DMS153 treated with DMSO at 0.1 percent for 48 hours (cell line): ENCODE measurements around the gene NUDT3.
A peak's percentile ranks its signal among the peaks of the same experiment; 100 is the strongest.
"Not testable (repeated sequence)": the region's sequence is repeated elsewhere in the genome, so short reads cannot be mapped to it uniquely, and the experiment has no call there.

ENCODE experiments used
- DNase-seq: peaks from one replicate; lab custom pipeline; 2025; ENCODE audit not compliant: unreplicated experiment; lab: John Stamatoyannopoulos, UW

NUDT3 gene

DNA sequence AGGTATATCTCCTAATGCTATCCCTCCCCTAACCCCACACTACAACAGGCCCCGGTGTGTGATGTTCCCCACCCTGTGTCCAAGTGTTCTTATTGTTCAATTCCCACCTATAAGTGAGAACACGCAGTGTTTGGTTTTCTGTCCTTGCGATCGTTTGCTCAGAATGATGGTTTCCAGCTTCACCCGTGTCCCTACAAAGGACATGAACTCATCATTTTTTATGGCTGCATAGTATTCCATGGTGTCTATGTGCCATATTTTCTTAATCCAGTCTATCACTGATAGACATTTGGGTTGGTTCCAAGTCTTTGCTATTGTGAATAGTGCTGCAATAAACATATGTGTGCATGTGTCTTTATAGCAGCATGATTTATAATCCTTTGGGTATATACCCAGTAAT lies 20.6 kb downstream of the NUDT3 start:
- DNase-seq: not testable (repeated sequence)

DNA sequence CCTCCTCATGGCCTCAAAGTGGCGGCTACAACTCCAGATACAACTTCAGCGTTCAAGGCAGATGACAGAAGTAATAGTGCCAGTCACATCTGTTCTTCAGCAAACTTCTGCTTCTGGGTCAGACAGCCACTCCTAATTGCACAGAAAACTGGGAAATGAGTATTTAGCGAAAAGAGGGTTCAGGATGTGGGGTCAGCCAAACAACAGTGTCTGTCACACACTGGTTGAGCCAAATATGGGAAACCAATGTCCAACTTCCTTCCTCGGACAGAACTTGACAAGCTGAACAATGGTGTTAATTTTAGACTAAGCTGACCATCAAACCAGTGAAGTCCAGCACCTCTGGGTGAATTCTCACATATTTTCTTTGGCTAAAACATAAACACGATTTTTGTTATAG lies 22.1 kb downstream of the NUDT3 start:
- DNase-seq: no peak

DNA sequence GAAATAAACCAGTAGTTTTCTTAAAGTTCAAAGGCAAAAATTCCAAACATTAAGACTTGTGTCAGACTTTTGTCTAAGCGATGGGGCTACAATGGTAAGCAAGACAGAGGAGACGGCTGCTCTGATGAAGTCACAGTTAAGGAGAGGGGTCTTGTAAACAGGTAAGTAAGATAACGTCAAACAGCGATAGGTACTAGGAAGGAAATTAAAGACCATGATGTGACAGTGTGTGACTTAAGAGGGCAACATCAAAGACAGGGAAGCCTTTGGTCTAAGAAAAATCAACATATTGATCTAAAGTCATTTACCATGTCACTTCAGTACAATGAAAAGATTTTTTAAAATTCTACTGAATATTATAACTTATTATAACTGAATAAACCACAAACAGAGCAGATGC lies 23.1 kb downstream of the NUDT3 start:
- no peak for DNase-seq

DNA sequence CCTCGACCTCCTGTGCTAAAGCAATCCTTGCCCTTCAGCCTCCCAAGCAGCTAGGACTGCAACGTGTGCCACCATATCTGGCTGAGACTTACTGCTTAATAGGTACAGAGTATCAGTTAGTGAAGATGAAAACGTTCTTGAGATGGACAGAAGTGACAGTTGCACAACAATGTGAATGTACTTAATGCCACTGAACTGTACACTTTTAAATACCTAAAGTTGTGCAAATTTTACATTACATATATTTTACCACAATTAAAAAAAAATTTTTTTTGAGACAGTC lies 25.9 kb downstream of the NUDT3 start:
- no peak for DNase-seq

DNA sequence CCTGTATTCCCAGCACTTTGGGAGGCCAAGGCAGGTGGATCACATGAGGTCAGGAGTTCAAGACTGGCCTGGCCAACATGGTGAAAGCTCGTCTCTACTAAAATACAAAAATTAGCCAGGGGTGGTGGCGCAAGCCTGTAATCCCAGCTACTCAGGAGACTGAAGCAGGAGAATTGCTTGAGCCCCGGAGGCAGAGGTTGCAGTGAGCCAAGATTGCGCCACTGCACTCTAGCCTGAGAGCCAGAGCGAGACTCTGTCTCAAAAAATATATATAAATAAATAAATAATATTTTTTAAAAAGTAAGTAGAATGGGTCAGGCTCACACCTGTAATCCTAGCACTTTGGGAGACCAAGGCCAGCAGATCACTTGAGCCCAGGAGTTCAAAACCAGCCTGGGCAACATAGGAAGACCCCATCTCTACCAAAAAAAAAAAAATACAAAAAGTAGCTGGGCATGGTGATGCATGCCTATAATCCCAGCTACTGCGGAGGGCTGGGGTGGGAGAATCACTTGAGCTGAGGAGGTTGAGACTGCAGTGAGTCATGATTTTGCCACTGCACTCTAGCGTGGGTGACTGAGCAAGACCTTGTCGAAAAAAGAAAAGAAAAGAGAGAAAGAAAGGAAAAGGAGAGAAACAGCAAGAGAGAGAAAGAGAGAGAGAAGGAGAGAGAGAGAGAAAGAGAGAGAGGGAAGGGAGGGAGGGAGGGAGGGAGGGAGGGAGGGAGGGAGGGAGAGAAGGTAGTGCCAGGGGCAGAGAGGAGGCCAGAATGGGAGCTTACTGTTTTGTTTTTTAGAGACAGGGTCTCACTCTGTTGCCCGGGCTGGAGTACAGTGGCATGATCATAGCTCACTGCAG lies 26.5 kb downstream of the NUDT3 start:
- not testable (repeated sequence) for DNase-seq

DNA sequence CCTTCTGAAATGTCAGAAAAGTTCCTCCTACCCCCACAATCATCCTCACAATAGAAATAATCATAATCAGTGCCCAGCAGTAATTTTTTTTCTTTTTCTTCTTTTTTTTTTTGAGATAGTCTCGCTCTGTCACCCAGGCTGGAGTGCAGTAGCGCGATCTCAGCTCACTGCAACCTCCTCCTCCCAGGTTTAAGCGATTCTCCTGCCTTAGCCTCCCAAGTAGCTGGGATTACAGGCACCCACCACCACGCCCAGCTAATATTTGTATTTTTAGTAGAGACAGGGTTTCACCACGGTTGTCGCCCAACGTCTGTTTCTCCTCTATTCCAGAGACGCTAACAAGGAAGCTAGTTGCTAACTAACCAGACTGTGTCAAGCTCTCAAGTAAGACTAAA lies 28.8 kb downstream of the NUDT3 start:
- DNase-seq: not testable (repeated sequence)

DNA sequence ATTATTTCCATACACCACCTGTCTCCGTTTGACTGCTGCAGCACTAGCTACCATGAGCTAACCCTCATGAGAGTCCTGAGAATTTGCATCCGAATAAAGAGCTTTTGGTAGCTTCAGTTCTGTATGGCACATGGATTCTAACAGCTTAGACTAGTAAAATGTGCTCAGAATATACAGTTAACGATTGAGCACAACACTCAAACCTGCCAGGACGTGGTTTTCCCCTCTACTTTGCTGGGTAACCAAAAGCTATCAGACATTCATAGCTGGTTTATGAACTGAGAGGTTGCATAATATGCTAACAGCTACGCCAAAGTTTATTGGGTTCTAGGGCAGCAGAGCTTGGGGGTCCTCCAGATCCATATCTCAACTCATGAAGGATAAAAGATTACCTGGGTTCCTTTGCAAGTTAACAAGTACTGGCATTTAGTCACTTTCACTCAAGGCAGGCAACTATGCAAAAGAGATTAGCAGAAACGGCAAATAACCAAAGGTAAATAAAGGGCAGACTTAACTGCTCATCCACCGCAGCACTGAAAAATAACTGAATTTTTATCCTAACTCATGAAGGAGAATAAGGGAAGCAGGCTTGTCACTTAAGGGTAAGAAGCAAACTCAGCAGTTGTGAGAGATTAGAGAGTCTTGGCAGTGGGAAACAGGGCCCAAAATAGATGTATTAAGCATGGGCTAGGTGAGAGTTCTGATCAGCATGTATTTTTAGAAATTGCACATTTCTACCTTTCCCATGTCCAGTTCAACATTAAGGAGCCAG lies 29.4 kb downstream of the NUDT3 start:
- DNase-seq: no peak

DNA sequence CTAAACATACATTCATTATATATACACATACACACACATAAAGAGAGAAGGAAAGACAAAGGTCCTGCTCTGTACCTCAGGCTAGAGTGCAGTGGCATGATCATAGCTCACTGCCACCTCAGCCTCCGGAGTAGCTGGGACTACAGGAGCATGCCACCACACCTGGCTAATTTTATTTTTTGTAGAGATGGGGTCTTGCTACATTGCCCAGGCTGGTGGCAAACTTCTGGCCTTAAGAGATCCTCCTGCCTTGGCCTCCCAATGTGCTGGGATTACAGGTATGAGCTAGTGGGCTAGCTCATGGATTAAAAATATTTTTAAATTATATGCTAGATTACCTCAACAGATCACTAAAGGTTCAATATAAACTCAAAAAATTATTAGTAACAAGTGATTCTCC lies 30.3 kb downstream of the NUDT3 start:
- DNase-seq: no peak

DNA sequence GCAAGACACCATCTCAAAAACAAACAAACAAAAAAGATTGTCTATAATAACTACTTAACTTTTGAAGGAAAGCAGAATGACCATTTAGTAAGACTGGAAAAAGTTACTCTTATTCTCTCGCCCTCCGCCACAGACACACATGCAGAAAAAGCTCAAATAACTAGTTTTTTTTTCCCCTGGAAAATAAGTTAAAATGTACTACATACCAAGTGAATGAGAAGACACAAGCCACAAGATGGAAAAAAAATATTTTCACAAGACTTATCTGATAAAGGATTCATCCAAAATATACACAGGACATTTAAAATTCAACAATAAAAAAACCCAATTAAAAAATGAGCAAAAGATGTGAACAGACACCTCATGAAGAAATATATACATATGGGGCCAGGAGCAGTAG lies 31.9 kb downstream of the NUDT3 start:
- no peak for DNase-seq

DNA sequence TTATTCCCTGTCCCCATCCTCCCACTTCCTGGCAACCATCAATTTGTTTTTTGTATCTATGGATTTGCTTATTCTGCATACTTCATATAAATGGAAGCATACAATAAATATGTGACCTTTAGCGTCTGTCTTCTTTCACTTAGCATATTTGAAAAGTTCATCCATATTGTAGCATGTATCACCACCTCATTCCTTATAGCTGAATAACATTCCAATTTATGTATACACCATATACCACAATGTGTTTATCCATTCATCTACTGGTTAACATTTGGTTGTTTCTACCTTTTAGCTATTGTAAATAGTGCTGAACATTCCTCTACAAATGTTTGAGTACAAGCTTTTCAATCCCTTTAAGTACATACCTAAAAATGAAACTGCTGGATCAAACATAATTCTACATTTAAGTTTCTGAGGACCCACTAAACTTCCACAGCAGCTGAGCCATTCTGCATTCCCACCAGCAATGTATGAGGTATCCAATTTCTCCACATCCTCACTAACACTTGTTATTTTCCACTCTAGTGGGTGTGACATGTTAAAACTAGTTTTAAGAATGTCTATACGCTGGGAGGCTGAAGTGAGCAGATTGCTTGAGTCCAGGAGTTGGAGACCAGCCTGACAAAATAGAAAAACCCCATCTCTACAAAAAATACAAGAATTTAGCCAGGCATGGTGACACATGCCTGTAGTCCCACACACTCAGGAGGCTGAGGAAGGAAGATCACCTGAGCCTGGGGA lies 32.9 kb downstream of the NUDT3 start:
- no peak for DNase-seq

DNA sequence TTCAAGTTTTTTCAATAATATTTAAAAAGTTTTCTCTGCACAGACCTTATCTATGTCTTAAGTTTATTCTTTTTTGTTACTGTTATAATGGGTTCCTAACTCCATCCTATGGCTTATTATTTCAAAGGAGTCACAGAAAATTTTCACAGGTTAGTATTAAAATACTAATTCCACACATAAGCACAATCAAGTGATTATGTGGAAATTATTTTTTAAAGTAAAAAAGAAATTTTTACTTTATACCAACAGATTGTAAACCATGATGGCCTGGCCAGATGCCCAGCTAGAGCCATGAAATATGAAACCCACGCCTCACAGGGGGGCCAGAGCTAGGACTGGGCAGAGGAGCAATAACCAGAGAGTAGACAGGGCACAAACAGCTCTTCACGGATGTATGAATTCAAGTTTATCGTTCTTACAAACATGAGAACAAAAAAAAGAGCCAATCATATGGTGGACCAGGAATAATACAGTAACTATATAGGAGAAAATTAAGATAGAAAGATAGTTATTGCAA lies 34.0 kb downstream of the NUDT3 start:
- peak; percentile 4 for DNase-seq

DNA sequence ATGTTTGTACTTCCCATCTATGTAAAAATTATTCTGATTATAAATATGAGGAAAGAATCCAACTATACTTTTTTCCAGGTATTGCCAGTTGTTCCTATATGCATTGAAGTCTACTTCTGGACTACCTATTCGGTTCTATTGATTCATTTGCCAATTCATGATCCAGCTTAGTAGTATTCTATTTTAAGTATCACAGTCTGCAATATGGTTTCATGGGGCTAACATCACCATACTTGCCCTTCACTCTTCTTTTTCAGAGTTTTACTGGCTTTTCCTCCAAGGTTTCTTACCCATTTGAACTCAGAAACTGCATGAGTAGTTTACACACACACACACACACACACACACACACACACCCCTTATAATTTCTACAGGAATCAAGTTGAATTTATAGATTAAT lies 34.5 kb downstream of the NUDT3 start:
- no peak for DNase-seq

DNA sequence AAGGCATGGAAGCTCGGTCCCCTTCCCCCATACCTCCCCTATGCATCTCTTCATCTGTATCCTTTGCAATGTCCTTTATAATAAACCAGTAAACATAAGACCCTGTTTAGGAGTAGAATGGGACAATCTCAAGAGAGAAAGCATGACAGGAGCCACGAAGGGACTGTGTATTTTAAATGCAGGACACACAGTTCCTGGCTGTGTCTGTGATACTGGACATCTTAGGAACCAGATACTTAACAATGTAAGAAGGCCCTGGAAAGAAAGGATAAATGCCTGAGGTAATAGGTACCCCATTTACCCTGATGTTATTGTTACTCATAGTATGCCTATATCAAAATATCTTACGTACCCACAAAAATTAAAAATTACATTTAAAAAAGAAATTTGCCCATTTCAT lies 36.6 kb downstream of the NUDT3 start:
- DNase-seq: no peak

DNA sequence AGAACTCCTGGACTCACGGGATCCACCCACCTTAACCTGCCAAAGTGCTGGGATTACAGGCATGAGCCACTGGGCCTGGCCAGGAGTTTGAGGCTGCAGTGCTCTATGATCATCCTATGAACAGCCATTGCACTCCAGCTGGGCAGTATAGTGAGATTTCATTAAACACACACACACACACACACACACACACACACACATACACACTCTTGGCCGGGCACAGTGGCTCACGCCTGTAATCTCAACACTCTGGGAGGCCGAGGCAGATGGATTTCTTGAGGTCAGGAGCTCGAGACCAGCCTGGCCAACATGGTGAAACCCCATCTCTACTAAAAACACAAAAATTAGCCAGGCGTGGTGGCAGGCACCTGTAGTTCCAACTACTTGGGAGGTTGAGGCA lies 38.2 kb downstream of the NUDT3 start:
- DNase-seq: not testable (repeated sequence)

DNA sequence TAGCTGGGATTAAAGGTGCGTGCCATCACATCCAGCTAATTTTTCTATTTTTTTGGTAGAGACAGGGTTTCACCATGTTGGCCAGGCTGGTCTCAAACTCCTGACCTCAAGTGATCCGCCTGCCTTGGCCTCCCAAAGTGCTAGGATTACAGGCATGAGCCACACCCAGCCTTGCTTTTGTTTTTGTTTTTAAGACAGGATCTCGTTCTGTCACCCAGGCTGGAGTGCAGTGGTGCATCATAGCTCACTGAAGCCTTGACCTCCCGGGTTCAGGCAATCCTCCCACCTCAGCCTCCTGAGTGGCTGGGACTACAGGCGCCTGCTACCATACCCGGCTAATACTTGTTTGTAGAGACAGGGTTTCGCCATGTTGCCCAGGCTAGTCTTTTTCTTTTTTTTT lies 38.9 kb downstream of the NUDT3 start:
- DNase-seq: not testable (repeated sequence)

DNA sequence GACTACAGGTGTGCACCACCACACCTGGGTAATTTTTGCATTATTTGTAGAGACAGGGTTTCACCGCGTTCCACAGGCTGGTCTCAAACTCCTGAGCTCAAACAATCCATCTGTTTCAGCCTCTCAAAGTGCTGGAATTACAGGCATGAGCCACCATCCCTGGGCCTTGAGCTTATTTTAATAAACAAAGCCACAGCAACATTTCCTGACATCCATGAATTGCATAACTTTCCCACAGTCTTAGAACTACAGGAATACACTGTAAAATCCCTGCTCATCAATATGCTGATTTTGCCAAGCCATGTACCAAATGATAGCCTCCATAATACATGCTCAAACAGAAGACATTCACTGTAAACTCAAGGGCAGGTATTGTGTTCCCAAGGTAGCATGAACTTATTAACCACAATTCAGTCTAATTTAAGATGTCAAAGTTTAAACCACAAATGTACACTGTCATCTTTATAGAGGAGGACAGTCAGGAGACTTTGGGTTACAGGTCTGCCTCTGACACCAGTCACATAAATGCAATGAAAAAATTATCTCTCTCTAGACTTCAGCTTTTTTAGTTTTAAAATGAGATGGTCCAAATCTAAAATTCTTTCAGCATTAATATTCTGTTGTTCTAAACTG lies 40.0 kb downstream of the NUDT3 start:
- no peak for DNase-seq

DNA sequence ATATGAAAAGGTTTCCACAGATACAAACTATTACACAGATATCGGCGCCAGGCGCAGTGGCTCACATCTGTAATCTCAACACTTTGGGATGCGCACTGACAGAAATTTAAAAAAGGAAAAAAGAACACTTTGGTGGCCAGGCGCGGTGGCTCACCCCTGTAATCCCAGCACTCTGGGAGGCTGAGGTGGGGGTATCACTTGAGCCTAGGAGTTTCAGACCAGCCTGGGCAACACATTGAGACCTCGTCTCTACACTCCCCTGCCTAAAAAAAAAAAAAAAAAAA lies 41.6 kb downstream of the NUDT3 start:
- no peak for DNase-seq

DNA sequence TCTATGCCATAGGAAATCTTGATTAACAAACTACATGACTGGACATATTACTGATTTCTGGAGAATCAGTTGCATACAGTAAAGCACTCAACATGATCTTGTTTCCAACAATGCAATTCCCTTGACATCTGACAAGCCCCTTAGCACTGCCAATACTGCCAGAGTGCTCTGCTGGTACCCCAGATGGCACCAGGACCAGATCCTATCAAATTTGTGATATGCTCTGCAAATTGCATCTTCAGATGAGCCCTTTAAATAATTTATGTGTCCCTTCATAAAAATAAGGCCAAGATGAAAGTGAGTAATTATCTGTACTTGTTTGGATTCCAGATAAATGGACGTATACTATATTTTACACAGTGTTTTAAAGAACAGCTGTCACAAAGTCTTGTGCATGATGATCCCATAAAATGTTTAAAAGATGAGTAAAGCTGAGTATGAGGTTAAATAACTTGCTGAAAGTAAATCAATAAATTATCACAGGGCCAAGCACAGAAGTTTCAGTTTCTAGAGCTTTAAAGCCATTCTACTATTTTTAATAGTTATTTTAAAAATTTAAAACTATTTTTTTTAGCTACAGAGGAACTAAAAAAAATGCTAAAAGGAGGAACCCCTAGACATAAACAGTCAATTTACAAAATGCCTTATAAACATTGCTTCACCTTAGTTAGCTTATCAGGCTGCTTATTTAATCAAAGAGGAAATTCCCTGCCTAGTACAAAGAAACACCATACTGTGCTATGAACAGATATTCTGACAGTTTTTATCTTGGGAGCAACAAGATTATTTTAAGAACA lies 42.1 kb downstream of the NUDT3 start:
- no peak for DNase-seq

DNA sequence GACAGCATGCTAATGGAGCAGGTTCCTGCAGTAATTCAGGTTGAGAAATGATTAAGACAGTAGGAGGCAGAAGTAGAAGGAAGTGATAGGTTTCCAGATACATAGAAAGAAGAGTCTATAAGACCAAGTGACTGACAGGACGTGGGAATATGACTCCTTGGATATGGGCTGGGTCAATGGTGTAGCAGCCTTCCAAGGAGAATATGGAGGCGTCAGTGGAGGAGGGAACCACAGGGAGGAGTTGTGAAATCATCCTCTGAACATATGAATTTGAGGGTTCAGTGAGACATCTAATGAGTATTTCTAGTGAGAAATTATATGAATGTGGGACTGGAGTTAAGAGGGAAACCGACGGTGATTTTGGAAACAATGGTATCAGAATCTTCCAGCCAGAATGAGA lies 43.3 kb downstream of the NUDT3 start:
- DNase-seq: no peak

DNA sequence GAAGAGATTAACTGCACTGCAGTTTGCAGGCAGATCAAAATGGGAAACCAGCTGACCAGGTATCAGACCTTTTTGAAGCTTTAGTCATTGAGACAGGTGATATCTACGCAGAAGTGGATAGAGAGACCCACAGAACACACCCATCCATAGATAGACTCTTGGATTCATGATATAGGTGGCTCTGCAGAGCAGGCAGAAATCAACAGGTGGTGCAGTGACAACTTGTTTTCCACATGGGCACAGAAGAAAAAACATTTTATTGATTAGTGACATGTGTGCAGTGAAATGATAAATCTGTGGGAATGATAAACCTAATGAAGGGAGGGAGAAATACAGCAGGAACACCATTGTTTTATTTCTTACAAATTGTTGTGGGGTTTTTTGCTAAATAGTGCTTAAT lies 45.2 kb downstream of the NUDT3 start:
- no peak for DNase-seq
